Keratinocyte (primary cell): ENCODE data around the gene ITGA3. TPM values are rescaled to one million over a fixed set of nuclear protein-coding genes. Genes with fewer than 3 reads are reported as not detected.
"Not testable (repeated sequence)": the region's sequence is repeated elsewhere in the genome, so short reads cannot be mapped to it uniquely, and the experiment has no call there.

Source experiments
- DNase-seq: peaks from one replicate; pipeline ENCODE4 v3.0.0-alpha.2; 2011; ENCODE audit warnings: low read depth, missing footprints, low spot score
- FAIRE-seq: peaks from 2 replicates; lab custom pipeline; 2011; peaks lifted over from hg19 to GRCh38; lab: Jason Lieb, UNC
- H2AFZ ChIP-seq: 2 replicates; pipeline ENCODE4 v1.6.0; 2012; ENCODE audit warnings: low read length, control low read depth, inconsistent platforms; ENCODE audit not compliant: control insufficient read depth
- H3K27ac ChIP-seq: 2 replicates; pipeline ENCODE4 v1.5.1; 2011; ENCODE audit warnings: low read length; ENCODE audit not compliant: control insufficient read depth, insufficient read depth
- H3K27me3 ChIP-seq: 3 replicates; pipeline ENCODE4 v1.6.0; 2011; ENCODE audit warnings: low read length; ENCODE audit not compliant: control insufficient read depth, insufficient read depth; ENCODE audit errors: extremely low read depth
- H3K36me3 ChIP-seq, 2 experiments: 2 replicates in 1 of 2; 3 replicates in 1 of 2; pipeline ENCODE4 v1.5.1; 2011; ENCODE audit warnings: low read length in 2 of 2, mild to moderate bottlenecking in 1 of 2; ENCODE audit not compliant: control insufficient read depth in 2 of 2, insufficient read depth in 2 of 2; ENCODE audit errors: extremely low read depth in 1 of 2
- H3K4me1 ChIP-seq: 3 replicates; pipeline ENCODE4 v1.5.1; 2011; ENCODE audit warnings: low read length; ENCODE audit not compliant: control insufficient read depth, insufficient read depth; ENCODE audit errors: extremely low read depth
- H3K4me2 ChIP-seq: 3 replicates; pipeline ENCODE4 v1.6.0; 2011; ENCODE audit warnings: low read depth, low read length; ENCODE audit not compliant: control insufficient read depth, insufficient read depth; ENCODE audit errors: extremely low read depth
- H3K4me3 ChIP-seq, 3 experiments: fragments of 200-600 bp in 1 of 3; sonication (generic) in 1 of 3; 2 replicates in 2 of 3; 3 replicates in 1 of 3; pipeline ENCODE4 v1.5.1; 2011 to 2016; ENCODE audit warnings: low read length in 3 of 3, mild to moderate bottlenecking in 3 of 3, control low read depth in 2 of 3, inconsistent platforms in 1 of 3, low read depth in 1 of 3, mixed read lengths in 1 of 3, mixed run types in 1 of 3, moderate library complexity in 1 of 3; ENCODE audit not compliant: control insufficient read depth in 2 of 3, insufficient read depth in 2 of 3; ENCODE audit errors: extremely low read depth in 1 of 3
- H3K79me2 ChIP-seq: 2 replicates; pipeline ENCODE4 v1.6.0; 2012; ENCODE audit warnings: low read length; ENCODE audit not compliant: control insufficient read depth, insufficient read depth
- H3K9ac ChIP-seq: 3 replicates; pipeline ENCODE4 v1.6.0; 2011; ENCODE audit warnings: low read length; ENCODE audit not compliant: control insufficient read depth, insufficient read depth; ENCODE audit errors: extremely low read depth
- H3K9me1 ChIP-seq: 3 replicates; pipeline ENCODE4 v1.6.0; 2011; ENCODE audit warnings: low read length; ENCODE audit not compliant: control insufficient read depth, insufficient read depth; ENCODE audit errors: extremely low read depth
- H3K9me3 ChIP-seq: 2 replicates; pipeline ENCODE4 v1.5.1; 2012; ENCODE audit warnings: low read depth, low read length; ENCODE audit not compliant: control insufficient read depth
- H4K20me1 ChIP-seq: 3 replicates; pipeline ENCODE4 v1.6.0; 2011; ENCODE audit warnings: low read length; ENCODE audit not compliant: control insufficient read depth, insufficient read depth; ENCODE audit errors: extremely low read depth
- CTCF ChIP-seq, 3 experiments: IDR thresholded peaks in 1 of 3; conservative IDR thresholded peaks in 1 of 3; optimal IDR thresholded peaks in 1 of 3; 2 replicates in 2 of 3; 3 replicates in 1 of 3; pipeline versions ENCODE3 to v1.5.1; 2011; ENCODE audit warnings: low read length in 3 of 3, mild to moderate bottlenecking in 3 of 3, moderate library complexity in 2 of 3, control low read depth in 1 of 3, inconsistent platforms in 1 of 3; ENCODE audit not compliant: insufficient read depth in 2 of 3; ENCODE audit errors: extremely low read depth in 1 of 3
- EZH2 ChIP-seq: IDR thresholded peaks from one replicate; pipeline ENCODE4 v1.6.1; 2012; ENCODE audit warnings: inconsistent platforms, mild to moderate bottlenecking, low read length, moderate library complexity
- dilution Hi-C: fragments of 300-500 bp; cut with MboI; formaldehyde crosslinking; loops from one replicate; pipeline ENCODE4 v1.7.0; 2020; ENCODE audit warnings: low sequenced_read_pairs; ENCODE audit not compliant: extremely low pct_ligation_motif_present
- polyA plus RNA-seq, 5 experiments: library from polyadenylated mRNA; depleted of rRNA in 3 of 5; stranded (reverse) in 3 of 5; stranded (forward) in 1 of 5; unstranded in 1 of 5; fragments of >200 nt; gene quantifications; 1 replicate in 1 of 5; 2 replicates in 3 of 5; 3 replicates in 1 of 5; pipeline versions ENCODE4 v1.2.1 to v1.2.3, GENCODE V29; 2011 to 2012; ENCODE audit warnings: missing spikeins in 2 of 5, low read depth in 1 of 5, low replicate concordance in 1 of 5

ITGA3 gene
- polyA plus RNA-seq, 1 donor (not counting 4 experiments of a cell fraction or from before 2014, with no cell fraction given) = 427 TPM

GRCh38 chr17:50060951-50061712, 5.2 kb downstream of the ITGA3 start:
- Histone ChIP-seq H3K27me3 (no peaks in the 10 kb centered on the region), H2AFZ (no peak overlapping the region), H3K4me1 (peaks cover 68% of the 10 kb centered on the region), H3K36me3 (peaks cover 23 to 67% of the 10 kb centered on the region in 2 experiments), H3K27ac (peak overlapping the region; percentile 91), H3K9me1 (no peaks in the 10 kb centered on the region), H3K4me3 (peak overlapping the region; percentile 82 to 97 (median 86)), H3K4me2 (peak overlapping the region; percentile 90), H3K9ac (peak overlapping the region; percentile 94), H3K79me2 (peaks cover 86% of the 10 kb centered on the region), H3K9me3 (no peaks in the 10 kb centered on the region), H4K20me1 (peaks cover 4% of the 10 kb centered on the region)
- FAIRE-seq (peak; percentile 52), DNase-seq (no peak)
- no peak for TF ChIP-seq CTCF (optimal IDR thresholded peaks at IDR 0.05 in 1 of 3, IDR thresholded peaks at IDR 0.05 in 1 of 3, conservative IDR thresholded peaks at IDR 0.05 in 1 of 3; ENCODE audit: extremely low read depth in 1 of 3, insufficient read depth in 2 of 3, low read length in 3 of 3)
- no peak for TF ChIP-seq EZH2
- dilution Hi-C loops = no loop called here

- DNase-seq, H3K9me3 ChIP-seq, H2AFZ ChIP-seq, H3K27me3 ChIP-seq, H4K20me1 ChIP-seq, dilution Hi-C loops, H3K9me1 ChIP-seq: not testable (repeated sequence)
- Histone ChIP-seq H3K36me3 (peaks cover 23 to 69% of the 10 kb centered on the region in 2 experiments), H3K4me3 (peak overlapping the region in 2 of 3 experiments; percentile 86 to 97), H3K4me2 (peak overlapping the region; percentile 90), H3K4me1 (peaks cover 68% of the 10 kb centered on the region), H3K79me2 (peaks cover 86% of the 10 kb centered on the region), H3K27ac (peak overlapping the region; percentile 91), H3K9ac (peak overlapping the region; percentile 62)
- peak; percentile 20 for FAIRE-seq
Measured at GRCh38 chr17:50061713-50062045, 5.8 kb downstream of the ITGA3 start.
